ENCODE data around the gene CCL27. TPM values are rescaled to one million over a fixed set of nuclear protein-coding genes. Genes with fewer than 3 reads are reported as not detected.
A peak's percentile ranks its signal among the peaks of the same experiment; 100 is the strongest.

CCL27 gene
- total RNA-seq, 1 donor from 2014 or later: 0.78 TPM

DNA sequence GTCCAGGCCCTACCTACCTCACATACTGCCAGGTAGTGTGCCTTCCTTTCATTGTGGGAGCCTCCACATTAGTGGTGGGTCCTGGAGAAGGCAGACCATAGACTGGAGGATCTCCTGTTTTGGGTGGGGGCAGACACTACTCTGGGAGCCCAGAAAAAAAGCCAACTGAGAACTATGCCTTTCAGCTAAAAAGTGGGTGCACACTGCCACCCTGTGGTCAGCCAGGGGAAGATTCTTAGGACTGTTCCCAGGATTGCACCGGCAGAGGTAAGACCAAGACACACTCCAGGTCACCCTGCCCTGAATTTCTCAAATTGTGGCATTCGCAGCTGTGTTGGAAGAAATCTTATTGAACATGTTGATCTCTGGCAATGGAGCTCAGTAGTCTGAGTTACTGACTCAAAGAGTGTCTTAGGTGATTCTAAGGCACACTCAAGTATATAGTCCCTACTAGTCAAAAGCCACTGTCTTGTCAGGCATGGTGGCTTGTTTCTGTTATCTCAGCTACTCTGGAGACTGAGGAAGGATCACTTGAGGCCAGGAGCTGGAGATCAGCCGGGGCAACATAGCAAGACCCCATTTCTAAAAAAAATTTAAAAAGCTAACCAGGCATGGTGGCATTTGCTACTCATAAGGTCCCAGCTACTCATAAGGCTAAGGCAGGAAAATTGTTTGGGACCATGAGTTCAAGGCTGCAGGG, 28.5 kb downstream of the CCL27 start:
- H3K9me3 Mint-ChIP-seq (ENCODE audit: unreplicated experiment): no peaks in the 10 kb centered on the region
- peaks cover 31% of the 10 kb centered on the region for H3K27me3 Mint-ChIP-seq (ENCODE audit: unreplicated experiment)
- no peaks in the 10 kb centered on the region for H3K36me3 Mint-ChIP-seq (ENCODE audit: unreplicated experiment)
- H3K27ac Mint-ChIP-seq (ENCODE audit: unreplicated experiment): no peak overlapping the region
- TF ChIP-seq, protein P1, sequence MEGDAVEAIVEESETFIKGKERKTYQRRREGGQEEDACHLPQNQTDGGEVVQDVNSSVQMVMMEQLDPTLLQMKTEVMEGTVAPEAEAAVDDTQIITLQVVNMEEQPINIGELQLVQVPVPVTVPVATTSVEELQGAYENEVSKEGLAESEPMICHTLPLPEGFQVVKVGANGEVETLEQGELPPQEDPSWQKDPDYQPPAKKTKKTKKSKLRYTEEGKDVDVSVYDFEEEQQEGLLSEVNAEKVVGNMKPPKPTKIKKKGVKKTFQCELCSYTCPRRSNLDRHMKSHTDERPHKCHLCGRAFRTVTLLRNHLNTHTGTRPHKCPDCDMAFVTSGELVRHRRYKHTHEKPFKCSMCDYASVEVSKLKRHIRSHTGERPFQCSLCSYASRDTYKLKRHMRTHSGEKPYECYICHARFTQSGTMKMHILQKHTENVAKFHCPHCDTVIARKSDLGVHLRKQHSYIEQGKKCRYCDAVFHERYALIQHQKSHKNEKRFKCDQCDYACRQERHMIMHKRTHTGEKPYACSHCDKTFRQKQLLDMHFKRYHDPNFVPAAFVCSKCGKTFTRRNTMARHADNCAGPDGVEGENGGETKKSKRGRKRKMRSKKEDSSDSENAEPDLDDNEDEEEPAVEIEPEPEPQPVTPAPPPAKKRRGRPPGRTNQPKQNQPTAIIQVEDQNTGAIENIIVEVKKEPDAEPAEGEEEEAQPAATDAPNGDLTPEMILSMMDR (IDR thresholded peaks at IDR 0.05): peak; percentile 88
- H3K4me3 Mint-ChIP-seq (ENCODE audit: unreplicated experiment): no peak overlapping the region
- H3K4me1 Mint-ChIP-seq (ENCODE audit: unreplicated experiment): peaks cover 27% of the 10 kb centered on the region
- no peak for DNase-seq (ENCODE audit: extremely low spot score, unreplicated experiment)

DNA sequence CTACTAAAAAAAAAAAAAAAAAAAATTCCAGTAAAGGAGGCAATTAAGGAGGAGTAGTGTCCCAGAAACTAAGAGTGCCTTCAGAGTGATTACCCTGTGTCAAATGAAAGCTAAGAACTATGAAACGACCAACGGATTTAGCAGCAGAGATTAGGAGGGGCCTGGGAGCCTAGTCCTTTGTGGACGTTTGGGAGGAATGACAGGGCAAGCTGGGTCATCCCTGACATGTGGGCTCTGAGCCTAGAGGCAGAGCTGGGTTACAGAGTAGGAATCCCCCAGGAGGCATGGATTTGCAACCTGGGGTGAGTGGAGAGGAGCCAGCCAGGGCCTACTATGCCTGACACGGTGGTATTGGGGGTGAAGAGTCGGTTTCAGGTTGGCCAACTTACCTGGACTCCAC, 29.3 kb downstream of the CCL27 start:
- H3K27ac Mint-ChIP-seq (ENCODE audit: unreplicated experiment): no peak overlapping the region
- peaks cover 25% of the 10 kb centered on the region for H3K4me1 Mint-ChIP-seq (ENCODE audit: unreplicated experiment)
- DNase-seq (ENCODE audit: extremely low spot score, unreplicated experiment): no peak
- H3K9me3 Mint-ChIP-seq (ENCODE audit: unreplicated experiment): no peaks in the 10 kb centered on the region
- peaks cover 36% of the 10 kb centered on the region for H3K27me3 Mint-ChIP-seq (ENCODE audit: unreplicated experiment)
- TF ChIP-seq, protein P1 (IDR thresholded peaks at IDR 0.05): no peak
- H3K4me3 Mint-ChIP-seq (ENCODE audit: unreplicated experiment): no peak overlapping the region
- no peaks in the 10 kb centered on the region for H3K36me3 Mint-ChIP-seq (ENCODE audit: unreplicated experiment)

DNA sequence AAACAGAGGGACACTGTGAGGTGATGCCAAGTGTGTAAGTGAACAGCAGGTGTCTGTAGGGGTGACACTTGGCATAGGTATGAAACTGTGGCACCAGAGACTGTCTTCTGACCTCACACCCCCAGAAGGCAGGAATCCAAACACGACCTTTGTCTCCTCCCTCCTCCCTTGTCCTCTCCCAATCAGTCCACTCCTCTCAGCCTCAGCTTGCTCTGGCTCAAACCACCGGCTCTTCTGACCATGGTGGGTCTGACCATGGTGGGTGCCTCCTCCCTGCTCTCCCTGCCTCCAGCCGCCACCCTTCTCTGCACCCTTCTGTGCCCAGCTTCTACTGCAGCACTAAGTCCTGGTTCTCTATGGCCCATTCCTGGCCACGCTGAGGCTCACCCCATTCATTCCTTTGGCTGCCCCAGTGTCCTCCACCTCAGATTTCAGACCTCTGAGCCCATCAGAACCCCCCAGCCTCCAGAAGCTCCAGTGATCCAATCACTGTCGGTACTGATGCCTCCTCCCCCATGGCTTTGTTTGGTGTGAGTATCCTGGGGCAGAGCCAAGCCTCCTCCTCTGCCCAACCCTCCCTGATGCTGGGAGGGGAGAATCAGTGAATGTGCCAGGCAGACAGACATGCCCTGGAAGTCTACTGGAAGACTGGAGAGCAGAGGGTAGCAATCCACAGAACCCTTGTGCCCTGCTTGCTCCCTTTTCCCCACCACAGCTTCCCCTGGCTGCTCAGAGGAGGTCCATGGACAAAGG, 31.9 kb downstream of the CCL27 start:
- peaks cover 12% of the 10 kb centered on the region for H3K4me1 Mint-ChIP-seq (ENCODE audit: unreplicated experiment)
- H3K4me3 Mint-ChIP-seq (ENCODE audit: unreplicated experiment): no peak overlapping the region
- no peak overlapping the region for H3K27ac Mint-ChIP-seq (ENCODE audit: unreplicated experiment)
- no peaks in the 10 kb centered on the region for H3K9me3 Mint-ChIP-seq (ENCODE audit: unreplicated experiment)
- TF ChIP-seq, protein P1 (IDR thresholded peaks at IDR 0.05): no peak
- H3K36me3 Mint-ChIP-seq (ENCODE audit: unreplicated experiment): no peaks in the 10 kb centered on the region
- no peak for DNase-seq (ENCODE audit: extremely low spot score, unreplicated experiment)
- peaks cover 58% of the 10 kb centered on the region for H3K27me3 Mint-ChIP-seq (ENCODE audit: unreplicated experiment)

DNA sequence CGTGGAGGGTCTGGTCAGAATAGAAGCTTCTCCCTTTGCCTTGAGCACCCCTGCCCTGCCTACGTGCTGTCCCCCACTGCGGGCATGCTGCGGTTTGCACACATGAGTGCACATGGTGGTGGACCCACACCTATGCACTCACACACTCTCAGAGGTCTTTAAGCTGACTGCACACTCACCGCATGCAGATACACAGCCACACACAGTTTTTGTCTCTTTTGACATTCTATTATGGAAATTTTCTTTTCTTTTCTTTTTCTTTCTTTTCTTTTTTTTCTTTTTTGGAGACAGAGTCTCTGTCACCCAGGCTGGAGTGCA, 33.0 kb downstream of the CCL27 start:
- Mint-ChIP-seq H3K9me3 (ENCODE audit: unreplicated experiment) (no peaks in the 10 kb centered on the region), H3K36me3 (ENCODE audit: unreplicated experiment) (no peaks in the 10 kb centered on the region), H3K4me3 (ENCODE audit: unreplicated experiment) (peak overlapping the region; percentile 66), H3K27ac (ENCODE audit: unreplicated experiment) (no peak overlapping the region), H3K4me1 (ENCODE audit: unreplicated experiment) (peaks cover 12% of the 10 kb centered on the region), H3K27me3 (ENCODE audit: unreplicated experiment) (peaks cover 63% of the 10 kb centered on the region)
- TF ChIP-seq, protein P1 (IDR thresholded peaks at IDR 0.05): no peak
- DNase-seq (ENCODE audit: extremely low spot score, unreplicated experiment): no peak

Measured in osteocyte (in vitro differentiated cells).